Neural cell (in vitro differentiated cells): ENCODE measurements around the gene INTS12.

ENCODE experiments used
- CTCF ChIP-seq: fragments of 450-650 bp; IDR thresholded peaks from 2 replicates; pipeline ENCODE4 v1.5.1; 2014; ENCODE audit warnings: antibody characterized with exemption, mild to moderate bottlenecking, moderate library complexity; ENCODE audit not compliant: poor library complexity, severe bottlenecking
- EP300 ChIP-seq: fragments of 450-650 bp; conservative IDR thresholded peaks from 2 replicates; pipeline ENCODE4 v1.6.1; 2014; ENCODE audit warnings: antibody characterized with exemption, mild to moderate bottlenecking, moderate library complexity; ENCODE audit not compliant: poor library complexity, severe bottlenecking
- EZH2 ChIP-seq: fragments of 200-600, 300-800 bp; shearing (Covaris generic), sonication (generic); IDR thresholded peaks from 2 replicates; pipeline ENCODE4 v1.6.1; 2014; ENCODE audit warnings: antibody characterized with exemption, low read length, borderline replicate concordance, mild to moderate bottlenecking; ENCODE audit not compliant: insufficient read depth, poor library complexity, severe bottlenecking
- POLR2AphosphoS5 ChIP-seq: IDR thresholded peaks from 2 replicates; pipeline ENCODE4 v1.6.1; 2012
- RAD21 ChIP-seq: fragments of 450-650 bp; conservative IDR thresholded peaks from 2 replicates; pipeline ENCODE4 v1.6.1; 2014; ENCODE audit warnings: antibody characterized with exemption, mild to moderate bottlenecking, moderate library complexity
- REST ChIP-seq: IDR thresholded peaks from 2 replicates; pipeline ENCODE4 v1.6.1; 2012; ENCODE audit warnings: borderline replicate concordance
- SMC3 ChIP-seq: fragments of 450-650 bp; conservative IDR thresholded peaks from 2 replicates; pipeline ENCODE4 v1.6.1; 2014; ENCODE audit warnings: antibody characterized with exemption, mild to moderate bottlenecking, moderate library complexity; ENCODE audit not compliant: poor library complexity

GRCh38 chr4:105666693-105667092 lies 41.8 kb downstream of the INTS12 start:
- TF ChIP-seq CTCF (peak; percentile 53), POLR2AphosphoS5 (no peak), EZH2 (no peak), RAD21 (peak; percentile 68), REST (no peak), EP300 (no peak), SMC3 (peak; percentile 56)
